Heart left ventricle (tissue), 16 donors: ENCODE measurements around the gene MID1. TPM values are rescaled to one million over a fixed set of nuclear protein-coding genes. Genes with fewer than 3 reads are reported as not detected.

ENCODE experiments used
- ATAC-seq, 4 donors: fragments of 200-7000 bp; cut with Tn5 transposase; one replicate each; pipeline ENCODE4 v1.9.1; 2020 to 2022; ENCODE audit warnings: moderate library complexity in 4 of 4, mild to moderate bottlenecking in 3 of 4, moderate number of reproducible peaks in 1 of 4
- DNase-seq, 5 donors: peaks; one replicate each; pipeline ENCODE4 v3.0.0-alpha.2; 2020
- H3K27ac ChIP-seq, 12 donors: fragments of 200-600 bp; sonication (generic) in 4 of 12; one replicate each; pipeline versions ENCODE4 v1.5.0 to v1.8.0; 2016 to 2022; ENCODE audit warnings: mild to moderate bottlenecking in 2 of 12
- H3K27me3 ChIP-seq, 9 donors: fragments of 200-600 bp; sonication (generic) in 2 of 9; one replicate each; pipeline versions ENCODE4 v1.5.1 to v1.8.0; 2016 to 2022; ENCODE audit warnings: mild to moderate bottlenecking in 3 of 9
- H3K36me3 ChIP-seq, 9 donors: fragments of 200-600 bp; sonication (generic) in 2 of 9; one replicate each; pipeline versions ENCODE4 v1.5.0 to v1.8.0; 2018 to 2022; ENCODE audit warnings: mild to moderate bottlenecking in 2 of 9
- H3K4me1 ChIP-seq, 12 donors: fragments of 200-600 bp; sonication (generic) in 4 of 12; one replicate each; pipeline versions ENCODE4 v1.5.0 to v1.8.0; 2016 to 2022; ENCODE audit warnings: mild to moderate bottlenecking in 3 of 12
- H3K4me3 ChIP-seq, 12 donors: fragments of 200-600 bp; sonication (generic) in 4 of 12; one replicate each; pipeline versions ENCODE4 v1.5.0 to v1.8.0; 2017 to 2022; ENCODE audit warnings: mild to moderate bottlenecking in 9 of 12, moderate library complexity in 4 of 12
- H3K9me3 ChIP-seq, 12 donors: fragments of 200-600 bp; sonication (generic) in 4 of 12; one replicate each; pipeline versions ENCODE4 v1.5.0 to v1.8.0; 2016 to 2022; ENCODE audit warnings: mild to moderate bottlenecking in 1 of 12
- POLR2A ChIP-seq, 2 donors: fragments of 450-650 bp; IDR thresholded peaks; one replicate each; pipeline ENCODE4 v1.6.1; 2017; ENCODE audit warnings: antibody characterized with exemption in 2 of 2, mild to moderate bottlenecking in 2 of 2, moderate library complexity in 2 of 2
- WGBS, 4 donors: extraction: QIAGEN DNeasy Blood & Tissue Kit in 2 of 4; methylation state at CpG; one replicate each; pipeline versions ENCODE4 v1.1.5 to v1.1.7; 2013 to 2018; 5-methylcytosine and 5-hydroxymethylcytosine counted together
- intact Hi-C, 10 donors: fragments of 100-400 bp; cut with DNase I; formaldehyde crosslinking; loops; one replicate each; pipeline versions ENCODE4 v1.11.1 to v1.14.2; 2022
- polyA plus RNA-seq, 2 donors: library from polyadenylated mRNA; stranded (reverse); fragments of 200-250 nt; gene quantifications; one replicate each; pipeline ENCODE4 v1.2.3, GENCODE V29; 2013
- total RNA-seq, 9 donors: library from RNA; depleted of rRNA in 2 of 9; stranded (reverse); fragments of >200 nt in 2 of 9; fragmentation: NEBNext Ultra II Directional in 3 of 9; extraction: Animal tissue kit (Norgen Biotek cat#: 25700) in 3 of 9; gene quantifications; one replicate each; pipeline versions ENCODE4 v1.1.0 to v1.2.4, GENCODE V29; 2016 to 2023
- TF ChIP-seq, protein P1 (sequence below), 12 donors: fragments of 200-600 bp; sonication (generic) in 4 of 12; IDR thresholded peaks; one replicate each; pipeline versions ENCODE4 v1.5.0 to v1.8.0; 2018 to 2022; ENCODE audit warnings: antibody characterized with exemption in 12 of 12, mild to moderate bottlenecking in 5 of 12
- donor health status: ischemic (EF 13 %, LVEDD 7.1; RV severe dilation, severe dysfunction).
- donor health status: healthy with polysubstance abuse.
- donor health status: DM: no; HTN: yes; CAD: no.
- donor health status: DM: no; HTN: no; CAD: no.
- donor health status: ischemic (EF 25% LVEDD 6.9; RV normal size, moderate dysfunction).
- donor health status: ischemic (EF 25% LVEDD 5.7; RV mildly dilated, moderate dysfunction).
- donor health status: healthy.
- donor health status: DM: yes; HTN: yes; CAD: no.
- donor health status: ischemic (EF 35%, LVEDD 5.7; RV mildly dilated, moderate dysfunction).
- donor health status: nonischemic (EF 11% LVEDD 7.7; RV severe dilation, severe dysfunction).
- donor health status: DM: yes; HTN: yes; CAD: no.
- donor health status: PGD.
- donor health status: ischemic (EF 29% LVEDD 5.4; RV normal size, mild dysfunction).
- donor health status: nonischemic (EF 23%, LVEDD 6.1; RV moderate dilation, normal function).

Gene MID1
- total and polyA plus RNA-seq, 11 donors = 1.6 to 18.7 (median 4.8) TPM

DNA sequence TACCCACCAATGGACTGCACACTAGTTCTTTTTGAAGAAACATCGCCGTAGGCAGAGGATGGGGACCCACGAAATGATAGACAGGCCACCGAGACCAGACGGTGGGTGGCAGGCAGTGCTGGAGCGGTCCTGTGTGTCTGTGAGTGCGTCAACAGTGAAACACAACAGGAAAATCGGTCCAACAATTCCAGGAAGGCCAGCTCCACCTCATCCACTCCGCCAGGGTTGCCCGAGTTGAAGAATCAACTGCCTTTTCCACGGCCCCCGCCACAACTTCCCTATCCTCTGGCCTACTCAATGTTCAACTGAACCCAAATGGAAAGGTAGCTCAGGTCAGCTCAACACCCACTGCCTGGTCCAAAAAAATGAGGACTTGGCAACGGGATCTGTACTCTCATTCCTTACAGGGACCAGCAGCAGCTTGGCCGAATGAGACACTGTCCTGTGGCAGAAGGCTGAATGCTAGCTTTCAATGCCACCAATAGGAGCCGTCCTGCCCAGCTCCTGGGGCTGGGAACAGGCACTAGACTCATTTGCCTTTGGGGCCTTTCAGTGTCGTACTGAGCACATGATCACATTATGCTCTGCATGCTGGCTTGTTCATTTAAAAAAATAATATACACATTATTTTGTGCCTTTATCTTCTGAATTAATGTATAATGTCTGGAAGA, 43.5 kb downstream of the MID1 start:
- no peaks in the 10 kb centered on the region for H3K36me3 ChIP-seq
- TF ChIP-seq, protein P1, sequence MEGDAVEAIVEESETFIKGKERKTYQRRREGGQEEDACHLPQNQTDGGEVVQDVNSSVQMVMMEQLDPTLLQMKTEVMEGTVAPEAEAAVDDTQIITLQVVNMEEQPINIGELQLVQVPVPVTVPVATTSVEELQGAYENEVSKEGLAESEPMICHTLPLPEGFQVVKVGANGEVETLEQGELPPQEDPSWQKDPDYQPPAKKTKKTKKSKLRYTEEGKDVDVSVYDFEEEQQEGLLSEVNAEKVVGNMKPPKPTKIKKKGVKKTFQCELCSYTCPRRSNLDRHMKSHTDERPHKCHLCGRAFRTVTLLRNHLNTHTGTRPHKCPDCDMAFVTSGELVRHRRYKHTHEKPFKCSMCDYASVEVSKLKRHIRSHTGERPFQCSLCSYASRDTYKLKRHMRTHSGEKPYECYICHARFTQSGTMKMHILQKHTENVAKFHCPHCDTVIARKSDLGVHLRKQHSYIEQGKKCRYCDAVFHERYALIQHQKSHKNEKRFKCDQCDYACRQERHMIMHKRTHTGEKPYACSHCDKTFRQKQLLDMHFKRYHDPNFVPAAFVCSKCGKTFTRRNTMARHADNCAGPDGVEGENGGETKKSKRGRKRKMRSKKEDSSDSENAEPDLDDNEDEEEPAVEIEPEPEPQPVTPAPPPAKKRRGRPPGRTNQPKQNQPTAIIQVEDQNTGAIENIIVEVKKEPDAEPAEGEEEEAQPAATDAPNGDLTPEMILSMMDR (IDR thresholded peaks at IDR 0.05) = no peak
- TF ChIP-seq POLR2A (IDR thresholded peaks at IDR 0.05) = no peak
- DNase-seq (peak in 4 of 5 donors; percentile 24 to 49 (median 41)), ATAC-seq (peak in 3 of 4 donors; percentile 45 to 83 (median 56))
- WGBS, 4 donors = 56 to 64% (median 61%) methylated on average over 16 of the region's 16 CpGs
- H3K9me3 ChIP-seq = peaks cover 0 to 12% (median 0%) of the 10 kb centered on the region in 12 donors
- peak overlapping the region in 9 of 12 donors; percentile 26 to 44 (median 34) for H3K4me3 ChIP-seq
- intact Hi-C loops = loop anchor here in 2 of 10 donors (10.0 kb wide), 1 partner anchor 92 kb away; no protein-coding TSS in a partner anchor
- H3K4me1 ChIP-seq = peaks cover 0 to 34% (median 7%) of the 10 kb centered on the region in 12 donors
- no peaks in the 10 kb centered on the region for H3K27me3 ChIP-seq
- H3K27ac ChIP-seq = peak overlapping the region; percentile 28 to 77 (median 66)

DNA sequence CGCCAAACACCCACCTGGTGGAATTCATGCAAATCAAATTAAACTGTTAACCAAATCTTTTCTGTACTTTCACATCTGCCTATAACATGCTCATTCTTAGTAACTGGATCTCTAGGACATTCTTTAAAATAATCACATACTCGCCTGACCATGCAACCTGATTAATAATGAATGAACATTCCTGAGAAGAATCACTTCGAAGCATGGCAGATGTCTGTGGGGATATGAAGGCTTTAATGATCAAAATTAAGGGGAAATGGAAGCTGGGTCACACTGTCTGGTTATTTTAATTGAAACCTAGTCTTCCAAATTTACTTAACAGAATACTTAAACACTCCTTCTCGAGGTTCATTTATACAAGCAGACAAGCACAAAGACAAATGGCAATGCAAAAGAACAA, 44.2 kb downstream of the MID1 start:
- Histone ChIP-seq H3K36me3 (no peaks in the 10 kb centered on the region), H3K9me3 (peaks cover 0 to 12% (median 0%) of the 10 kb centered on the region in 12 donors), H3K27me3 (no peaks in the 10 kb centered on the region), H3K27ac (peak overlapping the region in 10 of 12 donors; percentile 28 to 77 (median 69)), H3K4me3 (peak overlapping the region in 10 of 12 donors; percentile 1 to 44 (median 34)), H3K4me1 (peaks cover 0 to 34% (median 7%) of the 10 kb centered on the region in 12 donors)
- no peak for DNase-seq
- no peak for ATAC-seq
- intact Hi-C loops = loop anchor here in 2 of 10 donors (10.0 kb wide), 1 partner anchor 91 kb away; no protein-coding TSS in a partner anchor
- WGBS, 4 donors = 52 to 69% (median 63%) methylated on average over 4 of the region's 4 CpGs
- TF ChIP-seq POLR2A (IDR thresholded peaks at IDR 0.05) = no peak
- TF ChIP-seq, protein P1 (IDR thresholded peaks at IDR 0.05) = no peak

DNA sequence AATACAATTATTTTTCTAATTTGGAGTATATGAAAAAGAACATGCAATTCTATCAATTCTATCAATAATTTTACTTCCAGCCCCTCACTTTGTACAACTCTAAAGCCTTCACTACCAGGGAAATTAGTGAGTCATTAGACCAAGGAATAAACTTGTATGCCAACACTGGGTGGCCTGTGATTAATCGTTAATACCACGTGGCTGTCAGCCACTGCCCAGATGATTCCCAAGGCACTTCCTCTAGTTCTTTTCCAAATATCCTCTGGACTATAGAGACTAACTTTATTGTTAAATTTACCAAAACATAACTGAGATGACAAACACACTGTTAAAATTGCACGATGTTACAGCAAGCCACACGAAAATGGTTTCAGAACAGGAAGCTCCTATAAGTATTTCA, 45.7 kb downstream of the MID1 start:
- DNase-seq (no peak), ATAC-seq (no peak)
- Histone ChIP-seq H3K27ac (no peak overlapping the region), H3K4me3 (no peak overlapping the region), H3K4me1 (peaks cover 0 to 37% (median 13%) of the 10 kb centered on the region in 12 donors), H3K9me3 (peaks cover 0 to 12% (median 0%) of the 10 kb centered on the region in 12 donors), H3K27me3 (no peaks in the 10 kb centered on the region), H3K36me3 (no peaks in the 10 kb centered on the region)
- intact Hi-C loops = loop anchor here in 2 of 10 donors (10.0 kb wide), 1 partner anchor 90 kb away; no protein-coding TSS in a partner anchor
- WGBS, 4 donors = 50 to 71% (median 67%) methylated on average over 4 of the region's 4 CpGs
- TF ChIP-seq POLR2A (IDR thresholded peaks at IDR 0.05) = no peak
- TF ChIP-seq, protein P1 (IDR thresholded peaks at IDR 0.05) = no peak

DNA sequence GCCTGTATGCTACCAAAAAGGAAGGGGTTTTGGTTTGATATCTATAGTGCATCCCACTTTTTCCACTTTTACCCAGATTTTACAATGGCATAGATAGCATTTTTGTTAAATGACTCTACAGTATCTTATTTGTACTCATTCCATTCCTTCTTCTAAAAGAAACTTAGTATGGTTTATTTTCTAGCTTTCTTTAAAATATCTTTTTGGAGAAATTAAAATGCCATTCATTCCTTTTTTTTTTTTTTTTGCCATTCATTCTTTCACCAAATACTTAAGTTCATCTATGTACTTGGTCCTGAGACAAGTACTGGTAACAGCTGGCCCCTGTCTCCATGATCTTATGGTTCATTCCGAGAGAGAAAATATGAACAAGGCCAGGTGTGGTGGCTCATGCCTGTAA, 49.1 kb downstream of the MID1 start:
- DNase-seq (no peak), ATAC-seq (no peak)
- 63 to 84% (median 82%) methylated on average over 1 of the region's 1 CpG for WGBS, 4 donors

More for the DNA sequence above, 49.1 kb downstream of the MID1 start:
- TF ChIP-seq, protein P1 (IDR thresholded peaks at IDR 0.05) = no peak
- TF ChIP-seq POLR2A (IDR thresholded peaks at IDR 0.05) = no peak
- H3K36me3 ChIP-seq = peaks cover 0 to 8% (median 0%) of the 10 kb centered on the region in 9 donors
- no peak overlapping the region for H3K4me3 ChIP-seq
- no peak overlapping the region for H3K27ac ChIP-seq
- peaks cover 0 to 24% (median 5%) of the 10 kb centered on the region in 12 donors for H3K4me1 ChIP-seq
- H3K27me3 ChIP-seq = no peaks in the 10 kb centered on the region
- H3K9me3 ChIP-seq = peaks cover 0 to 12% (median 0%) of the 10 kb centered on the region in 12 donors
- intact Hi-C loops = loop anchor here in 2 of 10 donors (10.0 kb wide), 1 partner anchor 86 kb away; no protein-coding TSS in a partner anchor
